Tongue (tissue), 2 donors: ENCODE results near the gene WDR45. TPM values are rescaled to one million over a fixed set of nuclear protein-coding genes. Genes with fewer than 3 reads are reported as not detected.
"Not testable (repeated sequence)": the region's sequence is repeated elsewhere in the genome, so short reads cannot be mapped to it uniquely, and the experiment has no call there.

Experiments used
- DNase-seq: peaks from one replicate; pipeline ENCODE4 v3.0.0-alpha.2; 2015
- total RNA-seq: library from RNA; depleted of rRNA; stranded (reverse); fragments of >200 nt; gene quantifications from one replicate; pipeline ENCODE4 v1.2.3, GENCODE V29; 2014

WDR45 gene
- 20.3 TPM for total RNA-seq

DNA sequence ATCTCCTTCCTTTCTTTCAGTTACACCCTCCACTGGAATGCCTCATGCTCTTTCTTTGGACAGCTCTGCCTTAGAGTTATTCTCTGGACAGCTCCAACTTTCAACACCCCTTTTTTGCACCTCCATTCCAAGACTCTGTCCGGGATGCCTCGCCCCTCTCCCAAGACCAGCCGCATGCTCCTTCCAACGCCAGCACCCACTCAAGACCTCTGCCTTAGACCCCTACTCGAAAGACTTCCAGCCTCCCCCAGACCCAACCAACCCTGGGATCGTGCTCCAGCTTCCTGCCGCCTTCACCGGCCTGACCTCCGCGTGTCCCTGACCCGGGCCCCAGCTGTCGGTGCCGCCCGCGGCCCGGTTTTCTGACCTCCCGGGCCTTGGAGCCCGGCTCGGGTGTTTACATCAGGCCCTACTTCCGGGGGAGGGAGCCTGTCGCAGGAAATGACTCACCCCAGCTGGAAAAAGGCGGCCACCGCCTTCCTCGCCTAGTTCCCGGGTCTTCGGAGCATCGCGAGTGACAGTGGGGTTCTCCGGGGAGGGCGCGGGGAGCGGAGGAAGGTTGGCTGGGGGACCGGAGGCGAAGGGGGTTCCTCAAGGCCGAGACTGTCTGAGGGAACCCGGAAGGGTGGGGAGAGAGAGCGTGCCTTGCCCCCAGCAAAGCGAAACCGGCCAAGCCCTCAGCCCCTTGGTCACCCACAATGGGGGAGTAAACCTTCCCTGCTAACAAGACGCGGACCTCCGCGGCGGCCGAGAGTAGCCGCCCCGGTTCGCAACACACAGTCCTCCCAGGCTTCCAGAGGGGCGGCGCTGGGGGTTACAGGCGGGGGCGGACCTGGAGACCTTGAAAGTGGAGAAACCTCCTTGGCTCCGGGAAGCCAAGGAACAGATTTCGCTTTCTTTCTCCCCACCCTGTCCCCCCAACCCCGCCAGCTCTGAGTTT is at the start of gene WDR45:
Gene WDR45, minus strand, starts transcription at position 399 of the 940 bp plus-strand sequence. CDS start 1,792 bp downstream, outside the sequence.
- peak; percentile 79 for DNase-seq

DNA sequence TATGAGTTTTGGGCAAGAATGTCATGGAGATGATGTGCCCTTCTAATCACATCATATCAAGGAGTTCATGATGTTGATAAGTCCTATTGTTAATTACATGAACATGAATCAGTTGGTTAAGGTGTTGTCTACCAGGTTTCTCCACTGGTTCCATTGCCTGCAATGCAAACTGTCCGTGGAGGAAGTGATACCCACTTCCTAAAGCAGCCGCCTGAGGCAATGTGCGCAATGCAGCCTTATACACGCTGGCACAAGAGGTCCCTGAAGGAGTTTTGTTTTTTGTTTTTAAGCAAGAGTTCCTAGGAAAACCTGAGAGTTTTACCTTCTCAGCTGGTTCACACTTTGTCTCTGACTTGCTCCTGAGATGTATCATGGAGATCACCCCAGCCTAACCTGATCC is 49.7 kb upstream of the WDR45 start:
- no peak for DNase-seq

GRCh38 chrX:49127742-49128258 is 48.1 kb upstream of the WDR45 start:
- DNase-seq, result not testable (repeated sequence)

DNA sequence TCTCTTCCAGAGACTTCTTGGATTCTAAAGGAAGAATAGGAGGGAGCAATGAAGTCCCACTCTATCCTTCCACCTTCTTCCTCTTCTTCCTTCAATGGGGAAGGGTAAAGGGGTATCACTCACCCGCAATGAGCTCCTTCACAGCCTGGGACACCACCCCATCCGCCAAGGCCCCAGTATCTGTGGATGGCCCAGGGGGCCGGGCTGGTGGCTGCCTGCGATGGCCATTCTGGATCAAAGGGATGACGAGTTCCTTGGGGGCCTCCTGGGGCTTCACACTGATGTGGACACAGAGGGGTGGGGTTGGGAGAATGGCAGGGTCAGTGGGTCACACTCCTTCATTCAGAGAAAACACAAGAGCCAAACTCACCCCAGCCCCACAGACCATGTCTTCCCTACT is 42.8 kb upstream of the WDR45 start:
- no peak for DNase-seq

- DNase-seq, result no peak
Observed at GRCh38 chrX:49120091-49120490, 40.4 kb upstream of the WDR45 start.

- no peak for DNase-seq
Observed at GRCh38 chrX:49117581-49117980, 37.9 kb upstream of the WDR45 start.

DNA sequence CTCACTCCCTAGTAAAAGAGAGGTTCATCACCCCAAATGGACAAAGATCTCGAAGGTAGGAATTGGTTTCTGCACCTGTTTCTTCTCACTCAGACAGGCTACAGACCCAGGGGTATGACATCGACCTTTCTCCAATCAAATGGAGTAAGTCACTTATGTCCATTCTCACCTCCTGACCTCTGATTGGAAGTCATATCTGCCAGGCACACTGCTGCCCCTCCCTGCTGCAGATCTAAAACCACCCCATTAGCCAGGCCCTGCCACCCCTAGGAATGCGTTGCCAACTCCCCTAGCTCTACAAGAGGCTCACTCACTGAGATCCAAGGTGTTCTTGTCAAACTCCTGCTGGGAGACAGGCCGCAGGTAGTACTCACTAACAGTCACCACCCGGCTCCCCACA is 37.0 kb upstream of the WDR45 start:
- DNase-seq, result no peak

DNA sequence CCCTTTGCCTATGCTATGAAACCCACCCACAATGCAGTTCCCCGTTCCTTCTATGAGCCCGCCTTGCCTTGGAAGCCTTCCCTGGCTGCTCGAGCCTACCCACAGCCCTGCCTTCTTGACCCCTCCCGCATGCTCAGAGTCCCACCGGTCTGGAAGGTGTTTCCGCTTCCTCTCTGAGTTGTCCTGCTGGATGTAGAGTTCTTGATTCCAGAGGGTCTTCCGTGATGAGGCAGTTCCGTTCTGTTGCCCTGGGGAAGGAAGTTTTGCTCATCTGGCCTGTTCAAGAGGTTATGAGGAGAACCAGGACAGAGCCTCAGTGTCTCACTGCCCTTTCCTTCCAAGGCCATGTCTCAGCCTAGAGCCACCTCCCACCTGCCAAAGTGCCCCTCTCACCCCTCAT is 36.4 kb upstream of the WDR45 start:
- DNase-seq, result no peak

DNA sequence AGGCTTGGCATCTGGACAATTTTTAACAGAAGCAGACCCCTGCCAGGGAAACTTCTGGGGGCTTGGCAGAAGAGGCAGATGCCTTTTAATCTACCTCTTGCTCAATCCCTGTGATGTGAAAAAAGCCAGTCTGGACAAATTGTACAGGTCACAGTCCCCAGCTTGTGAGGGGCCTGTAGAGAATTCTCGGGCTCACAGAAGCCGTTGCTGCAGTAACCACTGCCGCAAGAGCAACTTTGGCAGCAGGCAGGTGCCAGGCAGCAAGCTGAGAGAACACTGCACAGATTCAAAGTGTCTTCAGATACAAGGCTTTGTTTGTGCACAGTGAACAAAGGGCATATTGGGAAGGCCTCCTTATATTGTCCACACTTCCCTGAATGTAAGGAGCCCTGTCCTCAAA is 32.1 kb upstream of the WDR45 start:
- no peak for DNase-seq

- no peak for DNase-seq
Observed at GRCh38 chrX:49110417-49110816, 30.7 kb upstream of the WDR45 start.

- DNase-seq, result no peak
Observed at GRCh38 chrX:49108641-49109040, 29.0 kb upstream of the WDR45 start.

DNA sequence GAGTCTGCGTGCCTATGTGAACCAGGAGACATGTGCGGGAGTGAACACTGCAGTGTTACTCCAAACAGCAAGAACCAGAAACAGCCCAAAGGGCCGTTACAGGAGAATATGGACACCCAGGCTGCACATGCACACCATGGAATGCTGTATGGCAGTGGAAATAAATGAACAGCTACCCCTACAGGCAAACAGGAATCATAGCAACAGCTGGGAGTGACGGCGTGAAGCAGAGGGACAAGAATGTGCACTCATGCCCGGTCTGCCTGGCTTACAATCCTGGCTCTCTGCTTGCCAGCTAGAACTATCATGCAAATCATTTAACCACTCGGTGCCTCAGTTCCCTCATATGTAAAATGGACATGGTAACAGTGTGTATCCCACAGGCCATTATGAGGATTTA is 27.2 kb upstream of the WDR45 start:
- peak; percentile 13 for DNase-seq

- DNase-seq, result no peak
Observed at GRCh38 chrX:49106296-49106695, 26.6 kb upstream of the WDR45 start.

DNA sequence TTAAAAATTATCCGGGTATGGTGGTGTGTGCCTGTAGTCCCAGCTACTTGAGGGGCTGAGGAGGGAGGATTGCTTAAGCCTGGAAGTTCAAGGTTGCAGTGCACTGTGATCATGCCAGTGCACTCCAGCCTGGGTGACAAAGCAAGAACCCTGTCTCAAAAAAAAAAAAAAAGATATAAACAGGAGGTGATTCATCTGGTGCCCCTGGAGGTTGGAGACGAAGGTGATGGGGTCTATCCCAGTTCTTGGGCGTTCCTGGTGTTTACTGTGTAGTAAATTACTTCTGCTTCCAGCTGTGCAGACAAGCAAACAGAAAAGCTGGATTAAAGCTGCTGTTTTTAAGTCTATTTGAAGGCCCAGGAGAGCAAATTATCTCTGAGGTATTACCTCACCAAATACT is 23.9 kb upstream of the WDR45 start:
- no peak for DNase-seq

DNA sequence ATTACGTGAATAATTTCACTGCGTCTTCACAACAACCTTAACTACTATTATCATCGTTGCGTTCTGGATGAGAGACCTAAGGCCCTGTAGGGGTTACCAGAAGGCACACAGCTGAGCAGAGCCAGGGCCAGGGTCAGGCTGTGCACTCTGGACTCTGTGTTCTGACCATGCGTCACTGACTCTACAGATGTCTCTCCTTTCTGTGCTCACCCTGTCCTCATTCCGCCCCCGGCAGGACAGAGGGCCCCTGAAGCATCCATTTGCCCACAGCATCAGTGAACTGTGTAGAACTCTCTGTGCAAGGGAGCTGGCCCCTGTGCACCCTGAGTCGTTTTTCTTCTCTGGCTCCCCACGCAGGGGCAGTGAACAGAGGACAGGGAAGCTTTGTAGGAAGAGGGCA is 22.5 kb upstream of the WDR45 start:
- no peak for DNase-seq

- DNase-seq, result no peak
Observed at GRCh38 chrX:49101629-49101984, 21.9 kb upstream of the WDR45 start.

- DNase-seq, result peak; percentile 95
Observed at GRCh38 chrX:49100704-49101628, 21.3 kb upstream of the WDR45 start.

DNA sequence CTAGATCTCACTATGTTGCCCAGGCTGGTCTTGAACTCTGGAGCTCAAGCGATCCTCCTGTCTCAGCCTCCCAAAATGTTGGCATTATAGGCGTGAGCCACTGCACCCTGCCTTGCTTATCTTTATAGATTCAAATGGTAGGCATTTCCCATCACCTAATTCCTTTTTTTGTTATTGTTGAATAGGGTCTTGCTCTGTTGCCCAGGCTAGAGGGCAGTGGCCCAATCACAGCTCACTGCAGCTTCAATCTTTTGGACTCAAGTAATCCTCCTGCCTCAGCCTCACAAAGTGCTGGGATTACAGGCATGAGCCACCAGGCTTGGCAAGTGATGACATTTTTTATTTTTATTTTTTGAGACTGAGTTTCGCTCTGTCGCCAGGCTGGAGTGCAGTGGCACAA is 16.7 kb upstream of the WDR45 start:
- DNase-seq, result no peak

DNA sequence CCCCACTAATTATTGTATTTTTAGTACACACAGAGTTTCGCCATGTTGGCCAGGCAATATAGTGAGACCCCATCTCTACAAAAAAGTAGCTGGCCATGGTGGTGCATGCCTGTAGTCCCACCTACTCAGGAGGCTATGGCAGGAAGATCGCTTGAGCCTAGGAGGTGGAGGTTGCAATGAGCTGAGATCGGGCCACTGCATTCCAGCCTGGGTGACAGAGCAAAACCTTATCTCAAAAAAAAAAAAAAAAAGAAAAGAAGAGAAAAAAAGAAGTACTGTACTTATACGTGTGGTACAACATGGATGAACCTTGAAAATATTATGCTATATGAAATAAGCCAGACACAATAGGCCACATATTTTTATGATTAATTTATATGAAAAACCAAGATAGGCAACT is 9.9 kb upstream of the WDR45 start:
- DNase-seq, result no peak

GRCh38 chrX:49082271-49082871 is 2.7 kb upstream of the WDR45 start:
- no peak for DNase-seq

DNA sequence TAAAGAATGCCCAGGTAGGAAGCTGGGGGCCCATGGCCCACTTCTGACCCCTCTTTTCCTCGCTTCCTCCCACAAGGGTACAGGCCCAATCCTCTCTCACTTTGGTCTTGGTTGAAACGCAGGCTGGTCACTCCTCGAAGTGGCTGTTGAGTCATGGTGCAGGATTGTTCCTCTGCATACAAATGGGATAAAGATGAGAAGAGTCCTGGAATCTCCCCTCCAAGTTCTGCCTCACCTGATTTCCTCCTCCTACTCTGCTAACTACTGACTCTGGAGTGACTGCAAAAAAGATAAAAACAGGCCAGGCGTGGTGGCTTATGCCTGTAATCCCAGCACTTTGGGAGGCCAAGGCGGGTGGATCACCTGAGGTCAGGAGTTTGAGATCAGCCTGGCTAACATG is 1.7 kb downstream of the WDR45 start:
- no peak for DNase-seq

GRCh38 chrX:49075347-49075746 is 4.3 kb downstream of the WDR45 start:
- DNase-seq, result no peak
